ENCODE results near the gene VIPR2. TPM values are rescaled to one million over a fixed set of nuclear protein-coding genes. Genes with fewer than 3 reads are reported as not detected.

The VIPR2 gene
- total RNA-seq (2021) (not detected in 2 replicates), Bru-seq, nascent RNA (percentile 9 among the genes with signal in this experiment), BruChase-seq, experiment 1, labeled RNA remaining after a 2-hour chase (percentile 8 among the genes with signal in this experiment), BruChase-seq, experiment 2, labeled RNA remaining after a 6-hour chase (percentile 4 among the genes with signal in this experiment)
- long read RNA-seq = 0 reads

GRCh38 chr7:159144758-159145489 lies at the start of gene VIPR2:
TSS of gene VIPR2 (minus strand) at chr7:159144867. CDS start at chr7:159144771, 96 bp downstream.
- ChIA-PET CTCF (no interaction called here), POLR2A (ENCODE audit: low non-redundant PET) (no interaction called here)
- intact Hi-C loops (cut with micrococcal nuclease; ENCODE audit: unreplicated experiment) = no loop called here
- TF ChIP-seq CTCF (conservative IDR thresholded peaks at IDR 0.05; ENCODE audit: low read depth, low read length) = no peak
- no peak for TF ChIP-seq EZH2 (IDR thresholded peaks at IDR 0.05; ENCODE audit: borderline replicate concordance, low read depth, low read length, poor library complexity, severe bottlenecking)
- no peak for DNase-seq (ENCODE audit: low spot score)
- BruUV-seq (replicated peaks) = no TSS peak
- H3K27me3 ChIP-seq (replicated peaks; ENCODE audit: insufficient read depth, low read depth, low read length, poor library complexity) = peaks cover 85% of the 10 kb centered on the region
- peak within 1 kb of the TSS; percentile 37 for H3K4me3 ChIP-seq (ENCODE audit: low read depth, low read length, poor library complexity, severe bottlenecking)
- H3K4me1 ChIP-seq (ENCODE audit: insufficient read depth, low read length, poor library complexity, severe bottlenecking) = no peaks in the 10 kb centered on the region
- no peaks in the 10 kb centered on the region for H3K36me3 ChIP-seq (ENCODE audit: insufficient read depth, low read length, poor library complexity, severe bottlenecking)
- no peak within 1 kb of the TSS for H3K27ac ChIP-seq (ENCODE audit: low read depth, low read length, poor library complexity, severe bottlenecking)
- no peaks in the 10 kb centered on the region for H3K9me3 ChIP-seq (ENCODE audit: low read depth, low read length, poor library complexity, severe bottlenecking)

- POLR2A ChIA-PET (ENCODE audit: low non-redundant PET) = no interaction called here
Observed at GRCh38 chr7:159193543-159194090, 49.0 kb upstream of the VIPR2 start.

More at GRCh38 chr7:159193543-159194090, 49.0 kb upstream of the VIPR2 start:
- no peak for TF ChIP-seq CTCF (conservative IDR thresholded peaks at IDR 0.05; ENCODE audit: low read depth, low read length)
- TF ChIP-seq EZH2 (IDR thresholded peaks at IDR 0.05; ENCODE audit: borderline replicate concordance, low read depth, low read length, poor library complexity, severe bottlenecking) = no peak
- H3K27me3 ChIP-seq (replicated peaks; ENCODE audit: insufficient read depth, low read depth, low read length, poor library complexity) = no peaks in the 10 kb centered on the region
- no peak overlapping the region for H3K4me3 ChIP-seq (ENCODE audit: low read depth, low read length, poor library complexity, severe bottlenecking)
- intact Hi-C loops (cut with micrococcal nuclease; ENCODE audit: unreplicated experiment) = no loop called here
- H3K4me1 ChIP-seq (ENCODE audit: insufficient read depth, low read length, poor library complexity, severe bottlenecking) = peaks cover 36% of the 10 kb centered on the region
- CTCF ChIA-PET = no interaction called here
- no peak overlapping the region for H3K27ac ChIP-seq (ENCODE audit: low read depth, low read length, poor library complexity, severe bottlenecking)
- DNase-seq (ENCODE audit: low spot score) = no peak
- H3K36me3 ChIP-seq (ENCODE audit: insufficient read depth, low read length, poor library complexity, severe bottlenecking) = no peaks in the 10 kb centered on the region
- no TSS peak for BruUV-seq (replicated peaks)
- no peaks in the 10 kb centered on the region for H3K9me3 ChIP-seq (ENCODE audit: low read depth, low read length, poor library complexity, severe bottlenecking)
